Spleen (tissue), 11 donors: ENCODE results near the gene IRF2BP2. TPM values are rescaled to one million over a fixed set of nuclear protein-coding genes. Genes with fewer than 3 reads are reported as not detected.
A peak's percentile ranks its signal among the peaks of the same experiment; 100 is the strongest.

ENCODE experiments used
- DNase-seq: peaks from one replicate; pipeline ENCODE4 v3.0.0-alpha.2; 2020
- H3K27ac ChIP-seq, 8 donors: fragments of 200-600 bp; sonication (generic) in 7 of 8; 1 replicate in 4 of 8; 2 replicates in 4 of 8; pipeline versions ENCODE4 v1.5.0 to v1.8.0; 2016 to 2021; ENCODE audit warnings: inconsistent platforms in 4 of 8, mild to moderate bottlenecking in 4 of 8, moderate library complexity in 1 of 8
- H3K27me3 ChIP-seq, 7 donors: fragments of 200-600 bp; sonication (generic) in 6 of 7; replicated peaks in 1 of 7; 1 replicate in 4 of 7; 2 replicates in 3 of 7; pipeline versions ENCODE4 v1.5.0 to v1.8.0; 2016 to 2021; ENCODE audit warnings: inconsistent platforms in 3 of 7, mild to moderate bottlenecking in 1 of 7
- H3K36me3 ChIP-seq, 6 donors: fragments of 200-600 bp; sonication (generic) in 5 of 6; 1 replicate in 4 of 6; 2 replicates in 2 of 6; pipeline versions ENCODE4 v1.5.0 to v1.8.0; 2016 to 2021; ENCODE audit warnings: inconsistent platforms in 2 of 6
- H3K4me1 ChIP-seq, 6 donors: fragments of 200-600 bp; sonication (generic) in 5 of 6; 1 replicate in 3 of 6; 2 replicates in 3 of 6; pipeline versions ENCODE4 v1.5.0 to v1.8.0; 2016 to 2021; ENCODE audit warnings: inconsistent platforms in 3 of 6
- H3K4me3 ChIP-seq, 8 donors: fragments of 200-600 bp; sonication (generic) in 7 of 8; 1 replicate in 4 of 8; 2 replicates in 4 of 8; pipeline versions ENCODE4 v1.5.0 to v1.8.0; 2016 to 2021; ENCODE audit warnings: inconsistent platforms in 4 of 8, mild to moderate bottlenecking in 4 of 8, moderate library complexity in 2 of 8
- H3K9me3 ChIP-seq, 8 donors: fragments of 200-600 bp; sonication (generic) in 7 of 8; 1 replicate in 4 of 8; 2 replicates in 4 of 8; pipeline versions ENCODE4 v1.5.0 to v1.8.0; 2016 to 2021; ENCODE audit warnings: inconsistent platforms in 4 of 8
- POLR2A ChIP-seq, 3 donors: fragments of 450-650 bp; IDR thresholded peaks; one replicate each; pipeline ENCODE4 v1.5.1; 2017; ENCODE audit warnings: antibody characterized with exemption in 3 of 3, mild to moderate bottlenecking in 1 of 3
- POLR2AphosphoS5 ChIP-seq, 3 donors: sonication (generic); formaldehyde crosslinking; IDR thresholded peaks; one replicate each; pipeline ENCODE4 v1.5.1; 2017; ENCODE audit warnings: antibody characterized with exemption in 3 of 3
- WGBS, 5 donors: extraction: QIAGEN DNeasy Blood & Tissue Kit in 3 of 5; methylation state at CpG; one replicate each; pipeline versions ENCODE4 v1.1.5 to v1.1.7; 2013 to 2018; 5-methylcytosine and 5-hydroxymethylcytosine counted together
- intact Hi-C: fragments of 100-400 bp; cut with DNase I; formaldehyde crosslinking; loops from one replicate; pipeline ENCODE4 v1.15.0; 2023; ENCODE audit warnings: low total_unique reads
- polyA plus RNA-seq, 3 donors: library from polyadenylated mRNA; stranded (reverse); fragments of 200-250 nt; gene quantifications; one replicate each; pipeline ENCODE4 v1.2.1, GENCODE V29; 2013
- total RNA-seq, 7 donors: library from RNA; depleted of rRNA in 3 of 7; stranded (reverse); fragments of >200 nt in 3 of 7; fragmentation: NEBNext Ultra II Directional in 4 of 7; extraction: Animal tissue kit (Norgen Biotek cat#: 25700) in 4 of 7; gene quantifications; one replicate each; pipeline versions ENCODE4 v1.1.0 to v1.2.1, GENCODE V29; 2016 to 2021
- TF ChIP-seq, protein P1 (sequence below), 11 experiments: fragments of 200-600 bp in 7 of 11; fragments of 450-650 bp in 4 of 11; sonication (generic) in 4 of 11; IDR thresholded peaks in 8 of 11; conservative IDR thresholded peaks in 3 of 11; 1 replicate in 7 of 11; 2 replicates in 4 of 11; pipeline versions ENCODE4 v1.4.0 to v1.8.0; 2016 to 2021; ENCODE audit warnings: antibody characterized with exemption in 11 of 11, inconsistent platforms in 4 of 11, mild to moderate bottlenecking in 1 of 11
- donor health status: healthy with polysubstance abuse.
- donor health status: DM: no; HTN: no; CAD: no; lungs with moderate emphysema.
- donor health status: DM: no; HTN: no; CAD: no.
- donor health status: Bipolar disorder and iron deficiency.
- donor health status: healthy.
- donor health status: DM: no; HTN: no; CAD: no.
- donor health status: DM: yes; HTN: yes; CAD: no.

IRF2BP2 gene
- total and polyA plus RNA-seq, 10 donors: 39.1 to 109 (median 60.3) TPM

DNA sequence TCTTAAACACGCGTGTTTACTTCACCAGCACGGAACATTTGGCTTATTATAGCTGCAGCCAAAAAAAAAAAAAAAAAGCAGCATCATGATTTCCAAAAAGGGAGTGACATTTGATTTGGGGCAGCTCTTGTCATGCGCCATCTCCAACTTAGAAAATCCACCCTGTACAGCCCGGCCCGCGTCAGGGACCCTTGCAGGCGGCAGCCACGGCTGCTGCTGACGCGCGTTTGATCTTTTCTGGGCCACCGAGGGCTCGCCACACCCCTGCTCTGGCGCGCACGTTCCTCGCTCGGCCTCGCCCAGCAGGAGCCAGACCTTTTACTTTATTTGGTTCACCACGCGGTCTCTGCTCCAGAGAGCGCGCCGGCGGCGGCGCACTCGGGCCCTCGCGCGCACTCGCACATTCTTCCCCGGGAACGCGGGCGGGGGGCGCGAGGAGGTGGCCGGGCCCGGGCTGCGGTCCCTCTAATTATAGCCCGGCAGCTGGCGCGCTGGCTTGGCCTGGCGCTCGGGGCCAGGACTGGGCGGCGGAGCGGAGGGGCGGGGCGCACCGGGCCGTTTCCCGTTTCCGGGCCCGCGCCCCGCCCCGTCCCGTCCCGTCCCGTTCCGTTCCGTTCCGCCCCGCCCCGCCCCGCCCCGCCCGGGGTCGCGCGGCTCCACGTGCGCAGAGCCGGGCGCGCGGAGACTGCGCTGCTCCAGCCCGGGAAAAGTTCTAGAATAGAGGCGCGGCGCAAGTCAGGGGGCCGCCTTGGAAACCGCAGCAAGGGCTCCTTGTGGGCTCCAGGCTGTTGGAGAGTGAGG, 10.2 kb downstream of the IRF2BP2 start:
- H3K27me3 ChIP-seq: no peaks in the 10 kb centered on the region
- DNase-seq: peak; percentile 95
- peaks cover 56 to 71% (median 63%) of the 10 kb centered on the region in 6 donors for H3K4me1 ChIP-seq
- H3K36me3 ChIP-seq: peaks cover 0 to 20% (median 0%) of the 10 kb centered on the region in 6 donors
- peak overlapping the region; percentile 91 to 100 (median 100) for H3K27ac ChIP-seq
- peak overlapping the region; percentile 50 to 72 (median 58) for H3K4me3 ChIP-seq
- 0 to 1% (median 1%) methylated on average over 22 to 87 of the region's 87 CpGs for WGBS, 5 donors
- no peaks in the 10 kb centered on the region for H3K9me3 ChIP-seq
- TF ChIP-seq POLR2AphosphoS5 (IDR thresholded peaks at IDR 0.05): peak; percentile 86 to 89 (median 89)
- TF ChIP-seq, protein P1, sequence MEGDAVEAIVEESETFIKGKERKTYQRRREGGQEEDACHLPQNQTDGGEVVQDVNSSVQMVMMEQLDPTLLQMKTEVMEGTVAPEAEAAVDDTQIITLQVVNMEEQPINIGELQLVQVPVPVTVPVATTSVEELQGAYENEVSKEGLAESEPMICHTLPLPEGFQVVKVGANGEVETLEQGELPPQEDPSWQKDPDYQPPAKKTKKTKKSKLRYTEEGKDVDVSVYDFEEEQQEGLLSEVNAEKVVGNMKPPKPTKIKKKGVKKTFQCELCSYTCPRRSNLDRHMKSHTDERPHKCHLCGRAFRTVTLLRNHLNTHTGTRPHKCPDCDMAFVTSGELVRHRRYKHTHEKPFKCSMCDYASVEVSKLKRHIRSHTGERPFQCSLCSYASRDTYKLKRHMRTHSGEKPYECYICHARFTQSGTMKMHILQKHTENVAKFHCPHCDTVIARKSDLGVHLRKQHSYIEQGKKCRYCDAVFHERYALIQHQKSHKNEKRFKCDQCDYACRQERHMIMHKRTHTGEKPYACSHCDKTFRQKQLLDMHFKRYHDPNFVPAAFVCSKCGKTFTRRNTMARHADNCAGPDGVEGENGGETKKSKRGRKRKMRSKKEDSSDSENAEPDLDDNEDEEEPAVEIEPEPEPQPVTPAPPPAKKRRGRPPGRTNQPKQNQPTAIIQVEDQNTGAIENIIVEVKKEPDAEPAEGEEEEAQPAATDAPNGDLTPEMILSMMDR (IDR thresholded peaks at IDR 0.05 in 8 of 11, conservative IDR thresholded peaks at IDR 0.05 in 3 of 11): peak in 3 of 11 experiments; percentile 6 to 35 (median 12)
- peak in 2 of 3 donors; percentile 22 to 78 for TF ChIP-seq POLR2A (IDR thresholded peaks at IDR 0.05)
- intact Hi-C loops: loop anchor here (5.0 kb wide), 2 partner anchors 103 to 482 kb away; no protein-coding TSS in a partner anchor

DNA sequence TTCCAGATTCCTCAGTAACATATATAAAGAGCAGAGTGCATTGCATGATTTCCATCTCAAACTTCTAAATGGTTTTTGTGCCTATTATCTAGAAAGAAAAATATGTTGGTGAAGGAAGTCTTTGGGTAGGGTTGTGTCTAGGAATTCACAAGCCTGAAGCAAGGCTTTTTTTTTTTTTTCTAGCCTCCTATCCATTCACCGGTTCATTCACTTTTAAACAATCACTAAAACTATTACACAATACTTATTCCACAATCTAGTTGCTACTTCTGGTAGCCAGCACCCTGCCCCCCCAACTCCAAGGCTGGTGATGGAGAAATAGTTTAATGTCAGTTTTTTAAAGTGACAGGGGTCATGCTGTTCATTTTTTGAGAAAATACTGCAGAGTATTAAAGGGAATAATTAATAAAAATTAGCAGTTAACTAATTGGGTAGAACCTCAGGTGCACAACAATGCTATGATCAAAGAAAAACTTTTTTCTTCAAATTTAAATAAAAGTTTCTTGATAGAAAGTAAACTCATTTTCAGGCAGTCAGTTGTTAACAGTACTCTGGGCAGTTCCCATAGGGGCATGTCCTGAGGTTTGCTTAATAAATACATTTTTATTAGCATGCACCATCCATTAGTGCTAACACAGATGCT, 10.9 kb downstream of the IRF2BP2 start:
- peak overlapping the region; percentile 91 to 100 (median 100) for H3K27ac ChIP-seq
- H3K4me1 ChIP-seq: peaks cover 49 to 67% (median 56%) of the 10 kb centered on the region in 6 donors
- intact Hi-C loops: loop anchor here (5.0 kb wide), 2 partner anchors 102 to 483 kb away; no protein-coding TSS in a partner anchor
- H3K4me3 ChIP-seq: peak overlapping the region; percentile 50 to 72 (median 58)
- DNase-seq: no peak
- TF ChIP-seq POLR2A (IDR thresholded peaks at IDR 0.05) (no peak), POLR2AphosphoS5 (IDR thresholded peaks at IDR 0.05) (no peak)
- TF ChIP-seq, protein P1 (IDR thresholded peaks at IDR 0.05 in 8 of 11, conservative IDR thresholded peaks at IDR 0.05 in 3 of 11): no peak
- H3K9me3 ChIP-seq: no peaks in the 10 kb centered on the region
- peaks cover 0 to 14% (median 0%) of the 10 kb centered on the region in 6 donors for H3K36me3 ChIP-seq
- 5 to 27% (median 9%) methylated on average over 1 of the region's 1 CpG for whole genome bisulfite sequencing, 5 donors
- no peaks in the 10 kb centered on the region for H3K27me3 ChIP-seq

DNA sequence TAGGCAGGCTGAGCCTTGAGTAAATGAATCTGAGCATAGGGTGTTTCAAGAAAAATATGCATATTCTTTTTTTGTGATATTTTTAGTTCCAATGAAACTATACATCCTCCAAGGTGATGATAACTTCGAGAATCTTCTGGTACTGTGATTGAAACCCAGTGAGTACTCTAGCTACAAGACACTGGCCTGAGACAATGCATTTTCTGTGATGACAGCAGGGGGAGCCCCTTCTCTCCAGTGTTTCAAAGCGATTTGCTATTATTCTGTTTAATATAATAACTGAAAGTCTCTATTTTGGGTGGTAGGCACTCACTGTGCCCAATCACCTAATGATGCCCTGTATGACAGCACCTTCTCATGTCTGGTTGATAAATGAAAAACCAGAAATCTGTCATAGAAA, 12.1 kb downstream of the IRF2BP2 start:
- Histone ChIP-seq H3K4me1 (peaks cover 37 to 55% (median 44%) of the 10 kb centered on the region in 6 donors), H3K9me3 (no peaks in the 10 kb centered on the region), H3K27ac (peak overlapping the region in 4 of 8 donors; percentile 99 to 100 (median 100)), H3K4me3 (no peak overlapping the region), H3K36me3 (peaks cover 0 to 6% (median 0%) of the 10 kb centered on the region in 6 donors), H3K27me3 (no peaks in the 10 kb centered on the region)
- WGBS, 5 donors: 35 to 45% (median 42%) methylated on average over 2 of the region's 2 CpGs
- DNase-seq: no peak
- intact Hi-C loops: loop anchor here (5.0 kb wide), 2 partner anchors 101 to 484 kb away; no protein-coding TSS in a partner anchor
- no peak for TF ChIP-seq POLR2AphosphoS5 (IDR thresholded peaks at IDR 0.05)
- TF ChIP-seq, protein P1 (IDR thresholded peaks at IDR 0.05 in 8 of 11, conservative IDR thresholded peaks at IDR 0.05 in 3 of 11): peak; percentile 47 to 82 (median 70)
